A204.1 (cell line): Measurements from ENCODE around the gene TMEM95.

Experiments
- FAIRE-seq: peaks from 2 replicates; lab custom pipeline; 2012; peaks lifted over from hg19 to GRCh38; lab: Jason Lieb, UNC

The TMEM95 gene

GRCh38 chr17:7404737-7405349 lies 49.9 kb downstream of the TMEM95 start:
- no peak for FAIRE-seq

- no peak for FAIRE-seq
Measured at GRCh38 chr17:7405350-7406234, 50.6 kb downstream of the TMEM95 start.

- no peak for FAIRE-seq
Measured at GRCh38 chr17:7406235-7406825, 51.4 kb downstream of the TMEM95 start.
